HepG2 (cell line): ENCODE results near the gene HDGF. TPM values are rescaled to one million over a fixed set of nuclear protein-coding genes. Genes with fewer than 3 reads are reported as not detected.

Experiments
- CBX2 ChIP-seq, 2 experiments: fragments of 200-600 bp in 1 of 2; sonication (generic); formaldehyde crosslinking in 1 of 2; IDR thresholded peaks; 2 replicates each; pipeline versions ENCODE4 v1.7.0 to v1.8.1; 2018 to 2022; ENCODE audit warnings: low read depth in 2 of 2, low read length in 1 of 2, mild to moderate bottlenecking in 1 of 2, missing genetic modification reagents in 1 of 2
- ETV5 ChIP-seq: IDR thresholded peaks from 2 replicates; pipeline ENCODE4 v1.6.1; 2018; ENCODE audit warnings: missing biosample characterization, missing genetic modification reagents, inconsistent platforms, borderline replicate concordance
- GABPA ChIP-seq, 2 experiments: IDR thresholded peaks; 2 replicates each; pipeline ENCODE4 v1.6.1; 2011 to 2016; ENCODE audit warnings: low read depth in 2 of 2, low read length in 1 of 2, missing biosample characterization in 1 of 2, missing genetic modification characterization in 1 of 2
- KMT2A ChIP-seq: sonication (generic); formaldehyde crosslinking; IDR thresholded peaks from 2 replicates; pipeline ENCODE4 v1.4.0; 2020; ENCODE audit warnings: missing genetic modification reagents
- MAX ChIP-seq: IDR thresholded peaks from 2 replicates; pipeline ENCODE4 v1.6.1; 2012; ENCODE audit warnings: inconsistent platforms
- MZF1 ChIP-seq: sonication (generic); formaldehyde crosslinking; IDR thresholded peaks from 2 replicates; pipeline ENCODE4 v1.8.1; 2023; ENCODE audit warnings: mild to moderate bottlenecking, missing genetic modification reagents, borderline replicate concordance
- NR2F6 ChIP-seq, 2 experiments: IDR thresholded peaks; 2 replicates each; pipeline ENCODE4 v1.6.1; 2016; ENCODE audit warnings: antibody characterized with exemption in 1 of 2, mild to moderate bottlenecking in 1 of 2
- PPARG ChIP-seq: conservative IDR thresholded peaks from 2 replicates; pipeline ENCODE4 v1.6.1; 2016; ENCODE audit warnings: missing biosample characterization, missing genetic modification reagents
- SAP130 ChIP-seq: IDR thresholded peaks from 2 replicates; pipeline ENCODE4 v1.6.1; 2016; ENCODE audit warnings: low read depth
- SNAPC5 ChIP-seq: sonication (generic); formaldehyde crosslinking; IDR thresholded peaks from 2 replicates; pipeline ENCODE4 v1.8.1; 2023; ENCODE audit warnings: mild to moderate bottlenecking, missing genetic modification reagents, borderline replicate concordance
- THAP11 ChIP-seq: IDR thresholded peaks from 2 replicates; pipeline ENCODE4 v1.6.1; 2016; ENCODE audit warnings: missing biosample characterization, missing genetic modification reagents
- UBTF ChIP-seq: sonication (generic); formaldehyde crosslinking; IDR thresholded peaks from 2 replicates; pipeline ENCODE4 v1.4.0; 2020; ENCODE audit warnings: mild to moderate bottlenecking, missing genetic modification reagents
- ZFP36L2 ChIP-seq: sonication (generic); formaldehyde crosslinking; IDR thresholded peaks from 2 replicates; pipeline ENCODE4 v1.4.0; 2020; ENCODE audit warnings: missing genetic modification reagents
- ZHX2 ChIP-seq, 2 experiments: sonication (generic) in 1 of 2; formaldehyde crosslinking in 1 of 2; IDR thresholded peaks; 2 replicates each; pipeline versions ENCODE4 v1.6.1 to v1.9.0; 2014 to 2022; ENCODE audit warnings: antibody characterized with exemption in 1 of 2, borderline replicate concordance in 1 of 2, inconsistent platforms in 1 of 2, low read depth in 1 of 2, missing genetic modification reagents in 1 of 2
- ZMYM4 ChIP-seq: sonication (generic); formaldehyde crosslinking; IDR thresholded peaks from 2 replicates; pipeline ENCODE4 v1.8.1; 2023; ENCODE audit warnings: mild to moderate bottlenecking, missing genetic modification reagents
- ZNF496 ChIP-seq: sonication (generic); formaldehyde crosslinking; IDR thresholded peaks from 2 replicates; pipeline ENCODE4 v1.8.1; 2023; ENCODE audit warnings: mild to moderate bottlenecking, moderate library complexity, missing genetic modification reagents; ENCODE audit not compliant: insufficient replicate concordance
- ZNF569 ChIP-seq: sonication (generic); formaldehyde crosslinking; IDR thresholded peaks from 2 replicates; pipeline ENCODE4 v1.5.0; 2020; ENCODE audit warnings: mild to moderate bottlenecking, missing genetic modification reagents, moderate library complexity, borderline replicate concordance
- polyA plus RNA-seq, 8 experiments: library from polyadenylated mRNA; depleted of rRNA in 3 of 8; stranded (reverse) in 7 of 8; unstranded in 1 of 8; fragments of >200 nt; fragmentation: Illumina TruSeq in 4 of 8; extraction: Trizol in 4 of 8; gene quantifications; 2 replicates each; pipeline versions ENCODE4 v1.2.1 to v1.2.3, GENCODE V29; 2011 to 2016; ENCODE audit warnings: low read depth in 4 of 8, missing spikeins in 1 of 8, mixed read lengths in 1 of 8; ENCODE audit not compliant: insufficient read depth in 1 of 8
- total RNA-seq, 5 experiments: library from RNA; depleted of rRNA; stranded (reverse); fragments of >200 nt; fragmentation: Illumina TruSeq; extraction: Trizol; gene quantifications; 2 replicates each; pipeline ENCODE4 v1.2.3, GENCODE V29; 2016; ENCODE audit warnings: low read depth in 1 of 5

Gene HDGF
- total and polyA plus RNA-seq, 2 of the 13 experiments (the other 11 are each of a cell fraction or from before 2014, with no cell fraction given): 156 to 196 TPM

GRCh38 chr1:156749419-156750118 lies 1.9 kb downstream of the HDGF start (continued):
- TF ChIP-seq ZHX2 (IDR thresholded peaks at IDR 0.05; ENCODE audit: low read depth) (no peak), ZHX2 (CRISPR knock-in tag; IDR thresholded peaks at IDR 0.05; ENCODE audit: borderline replicate concordance) (no peak), ZNF569 (CRISPR knock-in tag) (no peak), SAP130 (CRISPR knock-in tag) (peak; percentile 54; the same call in 1 of the 2 replicates), NR2F6 (IDR thresholded peaks at IDR 0.05) (peak; percentile 49; the same call in 1 of the 2 replicates), NR2F6 (CRISPR knock-in tag; IDR thresholded peaks at IDR 0.05) (peak; percentile 68; the same call in 1 of the 2 replicates), SNAPC5 (CRISPR knock-in tag) (no peak), ZFP36L2 (CRISPR knock-in tag) (no peak), KMT2A (CRISPR knock-in tag) (0 out of 2 replicates have a peak, but pooled peaks have one; percentile 24), MAX (0 out of 2 replicates have a peak, but pooled peaks have one; percentile 37), UBTF (CRISPR knock-in tag) (peak; percentile 32; the same call in 1 of the 2 replicates), THAP11 (peak; percentile 67), ETV5 (CRISPR knock-in tag) (peak; percentile 57; the same call in 1 of the 2 replicates), ZMYM4 (CRISPR knock-in tag) (0 out of 2 replicates have a peak, but pooled peaks have one; percentile 20), CBX2 (IDR thresholded peaks at IDR 0.05; ENCODE audit: low read depth, low read length) (no peak), CBX2 (CRISPR knock-in tag; IDR thresholded peaks at IDR 0.05; ENCODE audit: low read depth) (no peak), PPARG (CRISPR knock-in tag) (peak; percentile 80), MZF1 (CRISPR knock-in tag) (no peak), GABPA (IDR thresholded peaks at IDR 0.05; ENCODE audit: low read depth, low read length) (no peak), GABPA (CRISPR knock-in tag; IDR thresholded peaks at IDR 0.05; ENCODE audit: low read depth) (peak; percentile 48; the same call in 1 of the 2 replicates), ZNF496 (CRISPR knock-in tag) (no peak)
